Chondrocyte (in vitro differentiated cells): Measurements from ENCODE around the gene SERPIND1. TPM values are rescaled to one million over a fixed set of nuclear protein-coding genes. Genes with fewer than 3 reads are reported as not detected.

Experiments used
- DNase-seq: peaks from one replicate; pipeline ENCODE4 v3.0.0; 2021; ENCODE audit warnings: mixed read lengths, low spot score
- H3K27ac Mint-ChIP-seq: one replicate; pipeline ENCODE4 v1.8.0; 2021; ENCODE audit warnings: mild to moderate bottlenecking, moderate library complexity, mixed read lengths; ENCODE audit not compliant: unreplicated experiment
- H3K27me3 Mint-ChIP-seq: 2 replicates; pipeline ENCODE4 v1.8.0; 2021; ENCODE audit warnings: low read depth, mixed read lengths
- H3K36me3 Mint-ChIP-seq: 2 replicates; pipeline ENCODE4 v1.8.0; 2021; ENCODE audit warnings: low read depth, mixed read lengths
- H3K4me1 Mint-ChIP-seq: 2 replicates; pipeline ENCODE4 v1.8.0; 2021; ENCODE audit warnings: low read depth, mild to moderate bottlenecking, mixed read lengths
- H3K4me3 Mint-ChIP-seq: one replicate; pipeline ENCODE4 v1.8.0; 2021; ENCODE audit warnings: mild to moderate bottlenecking, moderate library complexity, mixed read lengths; ENCODE audit not compliant: unreplicated experiment
- H3K9me3 Mint-ChIP-seq: 2 replicates; pipeline ENCODE4 v1.8.0; 2021; ENCODE audit warnings: low read depth, mixed read lengths
- CTCF ChIP-seq: fragments of 200-600 bp; sonication (generic); IDR thresholded peaks from 2 replicates; pipeline ENCODE4 v1.5.0; 2021; ENCODE audit warnings: antibody characterized with exemption, mild to moderate bottlenecking, moderate library complexity
- total RNA-seq: library from RNA; stranded (reverse); gene quantifications from 3 replicates; pipeline ENCODE4 v1.2.1, GENCODE V29; 2021

Gene SERPIND1
- total RNA-seq, 1 donor from 2014 or later = not detected

- DNase-seq = no peak
- H3K9me3 Mint-ChIP-seq = no peaks in the 10 kb centered on the region
- TF ChIP-seq CTCF = no peak
- H3K4me3 Mint-ChIP-seq = no peak overlapping the region
- H3K4me1 Mint-ChIP-seq = peaks cover 6% of the 10 kb centered on the region
- H3K27me3 Mint-ChIP-seq = no peaks in the 10 kb centered on the region
- H3K27ac Mint-ChIP-seq = no peak overlapping the region
- H3K36me3 Mint-ChIP-seq = peaks cover 21% of the 10 kb centered on the region
These were observed 13.3 kb downstream of the SERPIND1 start for GRCh38 chr22:20787223-20787622.

- TF ChIP-seq CTCF = no peak
- Mint-ChIP-seq H3K27ac (no peak overlapping the region), H3K4me1 (peaks cover 6% of the 10 kb centered on the region), H3K4me3 (no peak overlapping the region), H3K9me3 (no peaks in the 10 kb centered on the region), H3K36me3 (peaks cover 28% of the 10 kb centered on the region), H3K27me3 (no peaks in the 10 kb centered on the region)
- DNase-seq = no peak
These were observed 14.1 kb downstream of the SERPIND1 start for GRCh38 chr22:20787746-20788626.

GRCh38 chr22:20788627-20789344 is 14.9 kb downstream of the SERPIND1 start:
- Mint-ChIP-seq H3K4me3 (no peak overlapping the region), H3K9me3 (no peaks in the 10 kb centered on the region), H3K36me3 (peaks cover 28% of the 10 kb centered on the region), H3K4me1 (peaks cover 4% of the 10 kb centered on the region), H3K27ac (no peak overlapping the region), H3K27me3 (no peaks in the 10 kb centered on the region)
- DNase-seq = no peak
- no peak for TF ChIP-seq CTCF

- Mint-ChIP-seq H3K4me1 (no peaks in the 10 kb centered on the region), H3K27ac (no peak overlapping the region), H3K27me3 (no peaks in the 10 kb centered on the region), H3K9me3 (no peaks in the 10 kb centered on the region), H3K36me3 (peaks cover 38% of the 10 kb centered on the region), H3K4me3 (no peak overlapping the region)
- no peak for TF ChIP-seq CTCF
- no peak for DNase-seq
These were observed 18.5 kb downstream of the SERPIND1 start for GRCh38 chr22:20792221-20792965.
